HG02610 (cell line): ENCODE measurements around the gene CSNK1G2.

Experiments
- ATAC-seq: cut with Tn5 transposase; IDR thresholded peaks from one replicate; pipeline ENCODE4 v1.9.1; 2021; ENCODE audit warnings: mild to moderate bottlenecking, moderate library complexity; ENCODE audit not compliant: unreplicated experiment

The CSNK1G2 gene

DNA sequence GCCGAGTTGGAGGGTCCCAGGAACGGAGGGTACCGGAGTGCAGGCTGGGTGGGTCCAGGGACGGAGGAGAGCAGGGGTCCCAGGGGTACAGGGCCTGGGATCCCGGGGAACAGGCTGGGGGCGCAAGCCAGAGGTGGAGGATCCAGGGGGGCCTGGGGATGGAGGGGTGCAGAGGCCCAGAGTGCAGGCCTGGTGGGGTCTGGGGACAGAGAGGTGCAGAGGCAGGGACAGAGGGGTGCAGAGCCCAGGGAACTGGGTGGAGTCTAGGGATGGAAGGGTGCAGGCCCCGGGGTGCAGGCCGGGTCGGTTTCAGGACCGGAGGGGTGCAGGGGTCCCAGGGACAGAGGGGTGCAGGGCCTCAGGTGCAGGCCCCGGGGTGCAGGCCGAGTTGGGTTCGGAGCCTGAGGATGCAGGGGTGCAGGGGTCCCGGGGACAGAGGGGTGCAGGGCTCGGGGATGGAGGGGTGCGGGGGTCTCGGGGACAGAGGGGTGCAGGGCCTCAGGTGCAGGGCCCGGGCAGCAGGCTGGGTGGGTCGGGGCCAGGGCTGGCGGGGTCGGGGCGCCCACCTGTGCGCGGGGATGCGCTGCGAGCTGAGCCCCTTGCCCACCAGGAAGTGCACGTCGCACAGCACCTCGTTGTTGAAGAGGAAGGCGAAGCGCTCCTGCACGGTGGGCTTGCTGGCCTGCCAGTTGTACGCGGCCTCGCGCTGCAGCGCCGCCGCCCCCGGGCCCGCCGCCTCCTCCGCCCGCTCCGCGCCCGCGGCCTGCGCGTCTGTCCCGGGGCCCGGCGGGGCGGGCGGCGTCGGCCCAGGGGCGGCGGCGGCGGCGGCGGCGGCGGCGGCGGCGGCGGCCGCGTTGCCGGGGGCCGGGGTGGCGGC is 74.0 kb downstream of the CSNK1G2 start:
- no peak for ATAC-seq

GRCh38 chr19:2015608-2015950 is 74.6 kb downstream of the CSNK1G2 start, which contains the start of gene BTBD2:
Gene BTBD2 (minus strand): TSS chr19:2015714. CDS start chr19:2015703, 11 bp downstream.
- no peak for ATAC-seq

GRCh38 chr19:2016041-2016807 is 75.3 kb downstream of the CSNK1G2 start:
- no peak for ATAC-seq

DNA sequence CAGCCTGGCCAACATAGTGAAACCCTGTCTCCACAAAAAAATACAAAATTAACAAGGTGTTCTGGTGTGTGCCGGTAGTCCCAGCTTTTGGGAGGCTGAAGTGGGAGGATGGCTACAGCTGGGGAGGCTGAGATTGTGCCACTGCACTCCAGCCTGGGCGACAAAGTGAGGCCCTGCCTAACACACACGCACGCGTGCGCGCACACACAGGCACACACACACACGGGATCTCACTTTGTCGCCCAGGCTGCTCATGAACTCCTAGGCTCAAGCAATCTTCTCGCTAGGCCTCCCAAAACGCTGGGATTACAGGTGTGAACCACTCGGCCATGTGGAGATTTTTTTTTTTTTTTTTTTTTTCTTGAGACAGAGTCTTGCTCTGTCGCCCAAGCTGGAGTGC is 77.8 kb downstream of the CSNK1G2 start:
- ATAC-seq, result no peak

- no peak for ATAC-seq
Measured at GRCh38 chr19:2021453-2022140, 80.6 kb downstream of the CSNK1G2 start.

GRCh38 chr19:2022289-2022688 is 81.3 kb downstream of the CSNK1G2 start:
- ATAC-seq, result no peak

GRCh38 chr19:2026770-2027169 is 85.8 kb downstream of the CSNK1G2 start:
- ATAC-seq, result no peak

DNA sequence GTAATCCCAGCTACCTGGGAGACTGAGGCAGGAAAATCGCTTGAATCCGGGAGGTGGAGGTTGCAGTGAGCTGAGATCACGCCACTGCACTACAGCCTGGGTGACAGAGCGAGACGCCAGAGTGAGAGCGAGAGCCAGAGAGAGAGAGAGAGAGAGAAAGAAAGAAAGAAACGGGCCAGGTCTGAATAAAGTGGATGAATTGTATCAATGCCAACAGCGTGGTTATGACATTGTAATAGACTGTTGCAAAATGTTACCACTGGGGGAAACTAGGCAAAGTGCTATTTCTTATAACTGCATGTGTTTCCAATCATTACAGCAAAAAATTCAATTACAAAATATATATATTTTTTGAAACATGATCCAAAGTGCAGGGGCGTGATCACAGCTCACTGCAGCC is 86.4 kb downstream of the CSNK1G2 start:
- ATAC-seq, result no peak
